Measurements from ENCODE around the gene HDAC11.

DNA sequence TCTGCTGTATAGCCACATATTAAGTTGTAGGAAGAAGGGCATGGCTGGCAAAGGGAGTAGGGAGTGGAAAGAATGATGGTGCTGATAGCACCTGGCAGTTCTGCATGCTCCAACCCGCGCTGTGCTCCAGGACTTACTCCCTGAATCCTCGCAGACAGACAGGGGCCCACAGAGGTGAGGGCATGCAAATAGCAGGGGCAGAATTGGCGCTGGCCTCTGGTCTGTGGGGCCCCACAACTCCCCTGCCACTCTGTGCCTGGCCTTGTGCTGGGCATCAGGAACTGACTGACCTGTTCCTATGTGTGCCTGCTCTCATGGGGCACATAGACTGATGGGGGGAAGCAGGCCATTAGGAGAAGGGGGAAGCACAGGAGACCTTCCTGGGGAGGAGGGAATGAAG lies 20.9 kb downstream of the HDAC11 start:
- no peak for TF ChIP-seq CTCF (IDR thresholded peaks at IDR 0.05)
- TF ChIP-seq POLR2A (IDR thresholded peaks at IDR 0.05) = no peak
- TF ChIP-seq POLR2AphosphoS5 (IDR thresholded peaks at IDR 0.05) = no peak
